HFF-Myc (cell line): ENCODE measurements around the gene PSMB11.

ENCODE experiments used
- DNase-seq: peaks from one replicate; pipeline ENCODE4 v3.0.0-alpha.2; 2011; ENCODE audit warnings: low read depth; ENCODE audit errors: extremely low read depth
- H3K4me3 ChIP-seq: replicated peaks from 2 replicates; pipeline ENCODE4 v1.5.1; 2011; ENCODE audit warnings: low read depth, mild to moderate bottlenecking, control low read depth, low read length
- TF ChIP-seq, protein P1 (sequence below): IDR thresholded peaks from 2 replicates; pipeline ENCODE4 v1.5.1; 2012; ENCODE audit warnings: mild to moderate bottlenecking, low read depth, low read length, control low read depth; ENCODE audit errors: missing control alignments

The PSMB11 gene

DNA sequence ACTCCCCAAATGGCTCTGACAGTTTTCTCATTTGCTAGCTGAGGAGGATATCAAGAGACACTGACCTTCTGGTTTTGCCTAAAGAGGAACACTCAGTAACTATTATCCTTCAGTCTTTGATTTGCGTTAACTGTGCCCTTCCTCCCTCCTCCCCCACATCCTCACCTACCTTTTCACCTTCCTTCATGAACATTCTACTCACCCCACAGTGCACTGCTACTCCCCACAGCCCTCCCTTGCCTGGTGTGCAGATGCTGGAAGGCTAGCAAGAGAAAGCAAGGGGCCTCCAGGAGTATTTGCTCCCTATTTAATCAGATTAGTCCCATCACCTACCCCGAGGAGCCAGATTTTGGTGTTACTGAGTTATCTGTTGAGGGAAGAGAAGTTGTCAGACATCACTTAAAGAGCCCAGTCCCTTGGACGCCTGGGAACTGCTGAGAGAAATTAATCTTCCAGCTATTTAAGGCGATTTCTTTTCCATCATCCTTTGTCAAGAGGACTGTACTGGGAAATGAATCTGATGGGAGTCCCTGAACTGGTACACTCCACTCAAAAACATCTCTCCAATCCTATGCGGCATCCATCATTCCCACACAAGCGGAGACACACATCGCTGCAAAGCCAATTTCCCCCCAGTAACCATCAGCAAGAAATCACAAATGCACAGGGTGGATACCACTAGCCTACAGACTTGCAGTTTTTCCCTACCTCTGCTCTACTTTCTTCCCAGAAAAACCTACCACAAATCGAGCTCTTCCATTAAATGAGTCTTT lies 18.8 kb upstream of the PSMB11 start:
- DNase-seq = no peak
- no peak overlapping the region for H3K4me3 ChIP-seq
- TF ChIP-seq, protein P1, sequence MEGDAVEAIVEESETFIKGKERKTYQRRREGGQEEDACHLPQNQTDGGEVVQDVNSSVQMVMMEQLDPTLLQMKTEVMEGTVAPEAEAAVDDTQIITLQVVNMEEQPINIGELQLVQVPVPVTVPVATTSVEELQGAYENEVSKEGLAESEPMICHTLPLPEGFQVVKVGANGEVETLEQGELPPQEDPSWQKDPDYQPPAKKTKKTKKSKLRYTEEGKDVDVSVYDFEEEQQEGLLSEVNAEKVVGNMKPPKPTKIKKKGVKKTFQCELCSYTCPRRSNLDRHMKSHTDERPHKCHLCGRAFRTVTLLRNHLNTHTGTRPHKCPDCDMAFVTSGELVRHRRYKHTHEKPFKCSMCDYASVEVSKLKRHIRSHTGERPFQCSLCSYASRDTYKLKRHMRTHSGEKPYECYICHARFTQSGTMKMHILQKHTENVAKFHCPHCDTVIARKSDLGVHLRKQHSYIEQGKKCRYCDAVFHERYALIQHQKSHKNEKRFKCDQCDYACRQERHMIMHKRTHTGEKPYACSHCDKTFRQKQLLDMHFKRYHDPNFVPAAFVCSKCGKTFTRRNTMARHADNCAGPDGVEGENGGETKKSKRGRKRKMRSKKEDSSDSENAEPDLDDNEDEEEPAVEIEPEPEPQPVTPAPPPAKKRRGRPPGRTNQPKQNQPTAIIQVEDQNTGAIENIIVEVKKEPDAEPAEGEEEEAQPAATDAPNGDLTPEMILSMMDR = no peak

DNA sequence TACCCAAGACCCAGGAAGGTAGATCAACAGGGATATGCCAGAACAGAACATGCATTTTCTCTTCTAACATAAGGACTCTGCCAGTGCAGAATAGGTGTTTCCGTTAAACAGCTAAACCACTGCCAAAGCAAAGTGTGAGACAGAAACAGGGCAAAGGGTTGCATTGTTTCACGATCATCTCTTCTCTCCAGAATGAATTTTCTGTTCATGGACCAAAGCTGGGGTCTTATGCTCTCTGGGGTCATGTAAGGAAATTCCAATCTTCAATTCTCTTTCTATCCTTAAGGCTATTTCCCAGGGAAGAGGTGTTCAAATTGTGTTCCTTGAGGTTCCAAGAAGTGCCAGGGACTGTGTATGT lies 18.2 kb upstream of the PSMB11 start:
- TF ChIP-seq, protein P1 = no peak
- DNase-seq = no peak
- H3K4me3 ChIP-seq = no peak overlapping the region

DNA sequence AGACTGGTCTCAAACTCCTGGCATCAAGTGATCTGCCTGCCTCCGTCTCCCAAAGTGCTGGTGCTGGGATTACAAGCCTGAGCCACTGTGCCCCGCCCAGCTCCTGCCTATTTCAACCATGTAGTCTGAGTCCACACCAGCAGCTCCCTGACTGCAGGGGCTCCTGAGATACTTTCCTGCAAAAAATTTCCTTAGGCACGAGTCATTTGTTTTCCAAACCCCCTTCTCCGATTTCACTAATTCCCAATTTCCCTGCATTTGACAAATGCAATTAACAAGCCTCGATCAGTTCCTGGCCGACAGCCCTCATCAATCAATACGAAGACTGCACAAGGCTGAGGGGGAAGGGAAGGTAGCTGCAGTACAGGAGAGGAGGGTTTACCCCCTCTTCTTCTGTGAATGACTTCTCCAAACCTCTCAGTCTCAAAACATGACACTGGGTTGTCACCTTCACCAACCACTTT lies 17.4 kb upstream of the PSMB11 start:
- no peak for DNase-seq
- no peak overlapping the region for H3K4me3 ChIP-seq
- TF ChIP-seq, protein P1 = no peak

DNA sequence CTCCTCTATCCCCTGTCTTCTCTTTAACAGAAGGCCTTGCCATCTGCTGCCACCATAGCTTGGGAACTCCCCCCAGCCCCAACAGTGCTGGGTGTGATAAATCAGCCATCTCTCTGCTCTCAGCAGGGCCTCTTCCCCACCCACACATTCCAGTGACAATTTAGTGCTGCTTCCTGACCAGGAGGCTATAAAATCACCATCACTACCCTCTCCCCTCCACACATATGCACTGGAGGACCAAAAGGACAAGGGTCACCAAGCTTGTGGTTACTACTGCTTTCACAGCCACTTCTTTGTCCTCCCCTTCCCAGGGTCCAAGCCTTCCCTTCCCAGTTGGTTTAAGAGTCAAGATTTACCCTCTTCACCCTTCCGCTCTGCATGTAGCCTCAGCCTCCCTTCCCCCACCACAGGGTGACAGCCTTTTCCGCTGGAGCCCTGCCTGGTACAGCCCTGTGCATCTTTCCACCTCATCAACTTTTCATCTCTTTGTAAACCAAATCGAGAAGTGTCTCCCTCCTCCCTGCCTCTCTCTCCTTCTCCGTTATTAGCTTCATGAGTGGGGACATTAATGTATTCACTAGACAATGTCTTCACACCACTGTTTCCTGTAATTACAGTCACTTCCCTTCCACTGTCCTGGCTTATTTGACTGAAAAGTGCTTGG lies 16.7 kb upstream of the PSMB11 start:
- no peak overlapping the region for H3K4me3 ChIP-seq
- TF ChIP-seq, protein P1 = no peak
- no peak for DNase-seq

DNA sequence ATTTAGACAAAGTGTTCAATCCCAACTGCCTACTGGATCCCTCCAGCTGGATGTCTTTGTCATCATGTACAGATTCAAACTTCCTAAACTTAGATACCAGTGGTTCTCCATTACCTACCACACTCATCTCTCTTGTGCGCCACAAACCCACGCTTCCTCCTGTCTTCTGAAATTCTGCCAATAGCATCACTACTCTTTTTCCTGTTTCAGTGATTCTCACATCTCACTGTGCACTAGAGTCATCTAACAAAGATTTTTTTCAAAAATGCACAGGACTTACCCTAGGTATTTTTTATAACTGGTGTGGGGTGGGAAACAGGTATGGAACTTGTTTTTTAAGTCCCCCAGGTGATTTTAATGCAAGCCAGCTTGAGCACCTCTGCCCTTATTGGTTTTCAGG lies 13.2 kb upstream of the PSMB11 start:
- no peak for DNase-seq
- TF ChIP-seq, protein P1 = no peak
- H3K4me3 ChIP-seq = no peak overlapping the region

DNA sequence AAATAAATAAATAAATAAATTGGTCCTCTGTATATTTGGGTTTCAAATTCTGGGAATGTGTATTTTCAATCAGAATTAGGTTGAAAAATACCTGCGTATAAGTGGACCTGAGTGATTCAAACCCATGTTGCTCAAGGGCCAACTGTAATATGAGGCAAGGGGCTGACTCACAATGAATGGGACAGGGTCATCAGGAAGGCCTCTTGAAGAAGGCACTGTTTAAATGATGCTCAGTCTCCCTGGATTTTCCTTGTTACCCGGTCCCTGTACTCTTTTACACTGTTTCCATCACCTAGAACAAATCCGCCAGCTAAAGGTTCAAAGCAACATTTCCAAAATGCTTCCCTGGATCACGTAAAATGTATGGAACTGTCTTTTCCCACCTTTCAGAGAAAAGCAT lies 11.1 kb upstream of the PSMB11 start:
- DNase-seq = no peak

More for the DNA sequence above, 11.1 kb upstream of the PSMB11 start:
- H3K4me3 ChIP-seq = no peak overlapping the region
- TF ChIP-seq, protein P1 = no peak
